Thoracic aorta (tissue), 2 donors: ENCODE measurements around the gene FASLG. TPM values are rescaled to one million over a fixed set of nuclear protein-coding genes. Genes with fewer than 3 reads are reported as not detected.

Experiments
- ATAC-seq: fragments of 150-250 bp; one replicate; pipeline ENCODE4 v1.8.0; 2017; ENCODE audit warnings: low read depth; ENCODE audit not compliant: insufficient number of reproducible peaks, low FRiP score
- DNase-seq: peaks from one replicate; pipeline ENCODE4 v3.0.0-alpha.2; 2020; ENCODE audit warnings: low spot score
- H3K27ac ChIP-seq, 2 donors: fragments of 200-600 bp; sonication (generic); 1 replicate in 1 of 2; 2 replicates in 1 of 2; pipeline ENCODE4 v1.5.1; 2016; ENCODE audit warnings: mild to moderate bottlenecking in 2 of 2, moderate library complexity in 2 of 2
- H3K27me3 ChIP-seq: fragments of 200-600 bp; sonication (generic); replicated peaks from 2 replicates; pipeline ENCODE4 v1.6.0; 2016; ENCODE audit warnings: mild to moderate bottlenecking; ENCODE audit not compliant: insufficient read depth
- H3K36me3 ChIP-seq: fragments of 200-600 bp; sonication (generic); one replicate; pipeline ENCODE4 v1.5.1; 2016
- H3K4me1 ChIP-seq, 2 donors: fragments of 200-600 bp; sonication (generic); 1 replicate in 1 of 2; 2 replicates in 1 of 2; pipeline versions ENCODE4 v1.5.1 to v1.6.0; 2016; ENCODE audit warnings: low read depth in 2 of 2, mild to moderate bottlenecking in 1 of 2; ENCODE audit not compliant: control insufficient read depth in 1 of 2
- H3K4me3 ChIP-seq: fragments of 200-600 bp; sonication (generic); 2 replicates; pipeline ENCODE4 v1.5.1; 2016; ENCODE audit warnings: mild to moderate bottlenecking
- H3K9me3 ChIP-seq: fragments of 200-600 bp; sonication (generic); 2 replicates; pipeline ENCODE4 v1.5.1; 2016
- CTCF ChIP-seq: fragments of 200-600 bp; sonication (generic); IDR thresholded peaks from one replicate; pipeline ENCODE4 v1.5.1; 2019; ENCODE audit warnings: antibody characterized with exemption
- total RNA-seq, 2 donors: library from RNA; depleted of rRNA; stranded (reverse); fragments of >200 nt; gene quantifications; one replicate each; pipeline versions ENCODE4 v1.1.0 to v1.2.3, GENCODE V29; 2016

Gene FASLG
- total RNA-seq, 2 donors from 2014 or later = not detected

- Histone ChIP-seq H3K27me3 (no peaks in the 10 kb centered on the region), H3K27ac (no peak overlapping the region), H3K9me3 (no peaks in the 10 kb centered on the region), H3K36me3 (no peaks in the 10 kb centered on the region), H3K4me3 (no peak overlapping the region), H3K4me1 (no peaks in the 10 kb centered on the region)
- ATAC-seq = no peak
- DNase-seq = no peak
- TF ChIP-seq CTCF = no peak
Measured at GRCh38 chr1:172637522-172637921, 21.4 kb upstream of the FASLG start.

GRCh38 chr1:172638249-172638648, 20.7 kb upstream of the FASLG start:
- no peaks in the 10 kb centered on the region for H3K36me3 ChIP-seq
- DNase-seq (no peak), ATAC-seq (no peak)
- H3K4me1 ChIP-seq = no peaks in the 10 kb centered on the region
- H3K27ac ChIP-seq = no peak overlapping the region
- H3K4me3 ChIP-seq = no peak overlapping the region
- no peaks in the 10 kb centered on the region for H3K9me3 ChIP-seq
- H3K27me3 ChIP-seq = no peaks in the 10 kb centered on the region
- TF ChIP-seq CTCF = no peak

- Histone ChIP-seq H3K4me3 (no peak overlapping the region), H3K27ac (no peak overlapping the region), H3K4me1 (no peaks in the 10 kb centered on the region), H3K27me3 (no peaks in the 10 kb centered on the region), H3K36me3 (no peaks in the 10 kb centered on the region), H3K9me3 (no peaks in the 10 kb centered on the region)
- ATAC-seq = no peak
- no peak for DNase-seq
- no peak for TF ChIP-seq CTCF
Measured at GRCh38 chr1:172638885-172639831, 19.7 kb upstream of the FASLG start.

GRCh38 chr1:172640111-172640510, 18.8 kb upstream of the FASLG start:
- DNase-seq = no peak
- Histone ChIP-seq H3K4me1 (no peaks in the 10 kb centered on the region), H3K27me3 (no peaks in the 10 kb centered on the region), H3K36me3 (no peaks in the 10 kb centered on the region), H3K4me3 (no peak overlapping the region), H3K9me3 (no peaks in the 10 kb centered on the region), H3K27ac (no peak overlapping the region)
- no peak for TF ChIP-seq CTCF
- no peak for ATAC-seq

GRCh38 chr1:172641492-172641891, 17.4 kb upstream of the FASLG start:
- TF ChIP-seq CTCF = no peak
- Histone ChIP-seq H3K4me1 (no peaks in the 10 kb centered on the region), H3K36me3 (no peaks in the 10 kb centered on the region), H3K27me3 (no peaks in the 10 kb centered on the region), H3K9me3 (no peaks in the 10 kb centered on the region), H3K4me3 (no peak overlapping the region), H3K27ac (no peak overlapping the region)
- DNase-seq = no peak
- ATAC-seq = no peak
